Adrenal gland (tissue), 5 donors: ENCODE results near the gene MAML2.

ENCODE experiments used
- POLR2A ChIP-seq, 2 donors: fragments of 450-650 bp; IDR thresholded peaks; one replicate each; pipeline ENCODE4 v1.6.1; 2017; ENCODE audit warnings: antibody characterized with exemption in 2 of 2, mild to moderate bottlenecking in 2 of 2, moderate library complexity in 1 of 2
- TF ChIP-seq, protein P1 (sequence below), 6 experiments: fragments of 450-650 bp in 4 of 6; fragments of 200-600 bp in 2 of 6; sonication (generic) in 1 of 6; IDR thresholded peaks; 1 replicate in 5 of 6; 2 replicates in 1 of 6; pipeline versions ENCODE4 v1.5.1 to v1.8.0; 2016 to 2021; ENCODE audit warnings: antibody characterized with exemption in 6 of 6, mild to moderate bottlenecking in 2 of 6, moderate library complexity in 1 of 6
- donor health status: DM: no; HTN: no; CAD: no.

DNA sequence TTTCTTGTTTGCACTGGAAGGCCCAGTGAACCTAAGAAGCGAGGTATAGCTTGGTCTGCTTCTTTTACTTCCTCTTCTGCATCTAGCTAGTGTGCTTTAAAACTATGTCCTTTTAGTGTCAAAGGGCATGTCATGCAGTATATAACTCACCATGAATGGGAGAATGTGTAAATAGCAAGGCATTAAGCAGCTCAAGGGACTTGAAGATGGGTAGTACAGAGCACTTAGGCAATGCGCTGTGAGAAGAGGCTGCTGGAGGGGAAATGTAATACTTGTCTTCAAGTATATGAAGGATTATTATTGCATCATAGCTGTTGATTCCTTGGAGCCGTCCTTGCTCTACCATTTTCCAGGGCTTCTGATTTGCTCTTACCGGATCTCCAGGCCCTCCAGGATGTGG lies 7.6 kb downstream of the MAML2 start:
- TF ChIP-seq POLR2A (IDR thresholded peaks at IDR 0.05), result no peak
- TF ChIP-seq, protein P1, sequence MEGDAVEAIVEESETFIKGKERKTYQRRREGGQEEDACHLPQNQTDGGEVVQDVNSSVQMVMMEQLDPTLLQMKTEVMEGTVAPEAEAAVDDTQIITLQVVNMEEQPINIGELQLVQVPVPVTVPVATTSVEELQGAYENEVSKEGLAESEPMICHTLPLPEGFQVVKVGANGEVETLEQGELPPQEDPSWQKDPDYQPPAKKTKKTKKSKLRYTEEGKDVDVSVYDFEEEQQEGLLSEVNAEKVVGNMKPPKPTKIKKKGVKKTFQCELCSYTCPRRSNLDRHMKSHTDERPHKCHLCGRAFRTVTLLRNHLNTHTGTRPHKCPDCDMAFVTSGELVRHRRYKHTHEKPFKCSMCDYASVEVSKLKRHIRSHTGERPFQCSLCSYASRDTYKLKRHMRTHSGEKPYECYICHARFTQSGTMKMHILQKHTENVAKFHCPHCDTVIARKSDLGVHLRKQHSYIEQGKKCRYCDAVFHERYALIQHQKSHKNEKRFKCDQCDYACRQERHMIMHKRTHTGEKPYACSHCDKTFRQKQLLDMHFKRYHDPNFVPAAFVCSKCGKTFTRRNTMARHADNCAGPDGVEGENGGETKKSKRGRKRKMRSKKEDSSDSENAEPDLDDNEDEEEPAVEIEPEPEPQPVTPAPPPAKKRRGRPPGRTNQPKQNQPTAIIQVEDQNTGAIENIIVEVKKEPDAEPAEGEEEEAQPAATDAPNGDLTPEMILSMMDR (IDR thresholded peaks at IDR 0.05), result no peak
